ENCODE measurements around the gene CDCA5.

DNA sequence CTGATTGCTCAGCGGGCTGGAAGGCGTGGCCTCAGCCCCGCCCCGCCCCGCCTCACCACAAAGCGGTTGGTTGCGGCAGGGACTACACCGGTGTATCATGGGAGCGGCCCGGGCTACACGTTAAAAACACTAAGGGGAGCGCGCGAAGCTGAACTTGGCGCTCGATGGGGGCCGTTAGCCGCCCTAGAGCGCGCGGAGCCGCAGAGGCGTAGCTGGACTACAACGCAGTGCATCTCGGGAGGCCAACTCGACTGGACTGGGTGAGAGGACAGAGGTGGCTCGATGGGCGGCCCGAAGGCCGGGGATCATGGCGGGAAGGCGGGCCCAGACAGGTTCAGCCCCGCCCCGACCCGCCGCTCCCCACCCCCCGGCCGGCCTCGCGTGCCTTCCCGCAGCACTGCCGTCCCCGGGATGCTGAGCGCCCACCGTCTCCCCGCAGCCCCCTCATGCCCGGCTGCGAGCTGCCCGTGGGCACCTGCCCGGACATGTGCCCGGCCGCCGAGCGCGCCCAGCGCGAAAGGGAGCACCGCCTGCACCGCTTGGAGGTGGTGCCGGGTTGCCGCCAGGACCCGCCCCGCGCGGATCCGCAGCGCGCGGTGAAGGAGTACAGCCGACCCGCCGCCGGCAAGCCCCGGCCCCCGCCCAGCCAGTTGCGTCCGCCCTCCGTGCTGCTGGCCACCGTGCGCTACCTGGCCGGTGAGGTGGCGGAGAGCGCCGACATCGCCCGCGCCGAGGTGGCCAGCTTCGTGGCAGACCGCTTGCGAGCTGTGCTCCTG lies 42.8 kb downstream of the CDCA5 start, which contains the start of gene SAC3D1:
- TF ChIP-seq, protein P1, sequence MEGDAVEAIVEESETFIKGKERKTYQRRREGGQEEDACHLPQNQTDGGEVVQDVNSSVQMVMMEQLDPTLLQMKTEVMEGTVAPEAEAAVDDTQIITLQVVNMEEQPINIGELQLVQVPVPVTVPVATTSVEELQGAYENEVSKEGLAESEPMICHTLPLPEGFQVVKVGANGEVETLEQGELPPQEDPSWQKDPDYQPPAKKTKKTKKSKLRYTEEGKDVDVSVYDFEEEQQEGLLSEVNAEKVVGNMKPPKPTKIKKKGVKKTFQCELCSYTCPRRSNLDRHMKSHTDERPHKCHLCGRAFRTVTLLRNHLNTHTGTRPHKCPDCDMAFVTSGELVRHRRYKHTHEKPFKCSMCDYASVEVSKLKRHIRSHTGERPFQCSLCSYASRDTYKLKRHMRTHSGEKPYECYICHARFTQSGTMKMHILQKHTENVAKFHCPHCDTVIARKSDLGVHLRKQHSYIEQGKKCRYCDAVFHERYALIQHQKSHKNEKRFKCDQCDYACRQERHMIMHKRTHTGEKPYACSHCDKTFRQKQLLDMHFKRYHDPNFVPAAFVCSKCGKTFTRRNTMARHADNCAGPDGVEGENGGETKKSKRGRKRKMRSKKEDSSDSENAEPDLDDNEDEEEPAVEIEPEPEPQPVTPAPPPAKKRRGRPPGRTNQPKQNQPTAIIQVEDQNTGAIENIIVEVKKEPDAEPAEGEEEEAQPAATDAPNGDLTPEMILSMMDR (conservative IDR thresholded peaks at IDR 0.05; ENCODE audit: low read depth, low read length), result no peak
- TF ChIP-seq EZH2 (IDR thresholded peaks at IDR 0.05; ENCODE audit: borderline replicate concordance, low read depth, low read length, poor library complexity, severe bottlenecking), result no peak
